Uterus (tissue), 2 donors: ENCODE data around the gene ZFP57.

Experiments used
- POLR2A ChIP-seq, 2 donors: fragments of 450-650 bp; IDR thresholded peaks; one replicate each; pipeline ENCODE4 v1.6.1; 2016; ENCODE audit warnings: antibody characterized with exemption in 2 of 2, mild to moderate bottlenecking in 1 of 2, moderate library complexity in 1 of 2
- TF ChIP-seq, protein P1 (sequence below), 4 experiments: fragments of 200-600 bp in 2 of 4; fragments of 450-650 bp in 2 of 4; sonication (generic) in 2 of 4; IDR thresholded peaks; one replicate each; pipeline ENCODE4 v1.5.1; 2016 to 2019; ENCODE audit warnings: antibody characterized with exemption in 4 of 4, mild to moderate bottlenecking in 2 of 4, moderate library complexity in 1 of 4

DNA sequence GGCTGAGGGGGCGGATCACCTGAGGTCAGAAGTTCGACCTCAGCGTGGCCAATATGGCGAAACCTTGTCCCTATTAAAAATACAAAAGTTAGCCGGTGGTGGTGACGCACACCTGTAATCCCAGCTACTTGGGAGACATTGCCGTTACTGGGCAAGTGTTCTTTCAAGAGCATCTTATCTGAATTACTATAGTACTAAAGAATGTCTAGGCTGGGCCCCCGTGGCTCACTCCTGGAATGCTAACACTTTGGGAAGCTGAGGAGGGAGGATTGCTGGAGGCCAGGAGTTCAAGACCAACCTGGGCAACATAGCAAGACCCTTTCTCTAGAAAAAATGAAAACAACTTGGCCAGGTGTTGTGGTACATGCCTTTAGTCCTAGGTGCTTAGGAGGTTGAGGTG, 859 bp upstream of the ZFP57 start:
- no peak for TF ChIP-seq POLR2A (IDR thresholded peaks at IDR 0.05)
- TF ChIP-seq, protein P1, sequence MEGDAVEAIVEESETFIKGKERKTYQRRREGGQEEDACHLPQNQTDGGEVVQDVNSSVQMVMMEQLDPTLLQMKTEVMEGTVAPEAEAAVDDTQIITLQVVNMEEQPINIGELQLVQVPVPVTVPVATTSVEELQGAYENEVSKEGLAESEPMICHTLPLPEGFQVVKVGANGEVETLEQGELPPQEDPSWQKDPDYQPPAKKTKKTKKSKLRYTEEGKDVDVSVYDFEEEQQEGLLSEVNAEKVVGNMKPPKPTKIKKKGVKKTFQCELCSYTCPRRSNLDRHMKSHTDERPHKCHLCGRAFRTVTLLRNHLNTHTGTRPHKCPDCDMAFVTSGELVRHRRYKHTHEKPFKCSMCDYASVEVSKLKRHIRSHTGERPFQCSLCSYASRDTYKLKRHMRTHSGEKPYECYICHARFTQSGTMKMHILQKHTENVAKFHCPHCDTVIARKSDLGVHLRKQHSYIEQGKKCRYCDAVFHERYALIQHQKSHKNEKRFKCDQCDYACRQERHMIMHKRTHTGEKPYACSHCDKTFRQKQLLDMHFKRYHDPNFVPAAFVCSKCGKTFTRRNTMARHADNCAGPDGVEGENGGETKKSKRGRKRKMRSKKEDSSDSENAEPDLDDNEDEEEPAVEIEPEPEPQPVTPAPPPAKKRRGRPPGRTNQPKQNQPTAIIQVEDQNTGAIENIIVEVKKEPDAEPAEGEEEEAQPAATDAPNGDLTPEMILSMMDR (IDR thresholded peaks at IDR 0.05): no peak
